Lower lobe of right lung (tissue), 2 donors: ENCODE measurements around the gene DPH5. TPM values are rescaled to one million over a fixed set of nuclear protein-coding genes. Genes with fewer than 3 reads are reported as not detected.

Experiments used
- ATAC-seq, 2 donors: fragments of 200-7000 bp; cut with Tn5 transposase; one replicate each; pipeline ENCODE4 v1.9.1; 2020 to 2022; ENCODE audit warnings: mild to moderate bottlenecking in 2 of 2, moderate library complexity in 2 of 2
- DNase-seq: peaks from one replicate; pipeline ENCODE4 v3.0.0-alpha.2; 2020
- H3K27ac ChIP-seq: fragments of 200-600 bp; one replicate; pipeline ENCODE4 v1.8.0; 2022
- H3K27me3 ChIP-seq: fragments of 200-600 bp; one replicate; pipeline ENCODE4 v1.8.0; 2022; ENCODE audit warnings: low read depth
- H3K36me3 ChIP-seq: fragments of 200-600 bp; one replicate; pipeline ENCODE4 v1.8.0; 2022; ENCODE audit warnings: mild to moderate bottlenecking
- H3K4me1 ChIP-seq: fragments of 200-600 bp; one replicate; pipeline ENCODE4 v1.8.0; 2022
- H3K4me3 ChIP-seq: fragments of 200-600 bp; one replicate; pipeline ENCODE4 v1.8.0; 2022; ENCODE audit warnings: mild to moderate bottlenecking
- H3K9me3 ChIP-seq: fragments of 200-600 bp; one replicate; pipeline ENCODE4 v1.8.0; 2022
- CTCF ChIP-seq: fragments of 200-600 bp; IDR thresholded peaks from one replicate; pipeline ENCODE4 v1.8.0; 2022; ENCODE audit warnings: antibody characterized with exemption, mild to moderate bottlenecking
- intact Hi-C: fragments of 100-400 bp; cut with DNase I; formaldehyde crosslinking; loops from one replicate; pipeline ENCODE4 v1.11.0; 2022
- total RNA-seq: library from RNA; stranded (reverse); fragmentation: NEBNext Ultra II Directional; extraction: Animal tissue kit (Norgen Biotek cat#: 25700); gene quantifications from one replicate; pipeline ENCODE4 v1.2.1, GENCODE V29; 2021
- donor health status: DM: no; HTN: yes; CAD: no; lungs with severe emphysema.

Gene DPH5
- total RNA-seq, 1 donor from 2014 or later: 33.1 TPM

GRCh38 chr1:100969327-100969726 is 56.3 kb downstream of the DPH5 start:
- Histone ChIP-seq H3K4me3 (no peak overlapping the region), H3K36me3 (peaks cover 24% of the 10 kb centered on the region), H3K27me3 (no peaks in the 10 kb centered on the region), H3K9me3 (no peaks in the 10 kb centered on the region), H3K4me1 (no peaks in the 10 kb centered on the region), H3K27ac (peak overlapping the region; percentile 15)
- intact Hi-C loops: no loop called here
- DNase-seq (no peak), ATAC-seq (peak in 1 of 2 donors; percentile 16)
- TF ChIP-seq CTCF: no peak

- Histone ChIP-seq H3K36me3 (peaks cover 24% of the 10 kb centered on the region), H3K27ac (no peak overlapping the region), H3K27me3 (no peaks in the 10 kb centered on the region), H3K4me1 (no peaks in the 10 kb centered on the region), H3K9me3 (no peaks in the 10 kb centered on the region), H3K4me3 (no peak overlapping the region)
- ATAC-seq (no peak), DNase-seq (no peak)
- intact Hi-C loops: no loop called here
- TF ChIP-seq CTCF: no peak
Observed at GRCh38 chr1:100968621-100969020, 57.0 kb downstream of the DPH5 start.

GRCh38 chr1:100960098-100960497 is 65.5 kb downstream of the DPH5 start:
- no peaks in the 10 kb centered on the region for H3K9me3 ChIP-seq
- H3K4me1 ChIP-seq: peaks cover 8% of the 10 kb centered on the region
- no peaks in the 10 kb centered on the region for H3K36me3 ChIP-seq
- TF ChIP-seq CTCF: no peak
- ATAC-seq: peak in 1 of 2 donors; percentile 69
- intact Hi-C loops: no loop called here
- no peak overlapping the region for H3K27ac ChIP-seq
- DNase-seq: no peak
- no peaks in the 10 kb centered on the region for H3K27me3 ChIP-seq
- H3K4me3 ChIP-seq: no peak overlapping the region

- intact Hi-C loops: no loop called here
- Histone ChIP-seq H3K4me3 (no peak overlapping the region), H3K27ac (no peak overlapping the region), H3K36me3 (no peaks in the 10 kb centered on the region), H3K4me1 (peaks cover 9% of the 10 kb centered on the region), H3K9me3 (no peaks in the 10 kb centered on the region), H3K27me3 (no peaks in the 10 kb centered on the region)
- ATAC-seq: peak in 1 of 2 donors; percentile 54
- no peak for TF ChIP-seq CTCF
- DNase-seq: no peak
Observed at GRCh38 chr1:100959502-100960060, 66.0 kb downstream of the DPH5 start.

- Histone ChIP-seq H3K4me3 (no peak overlapping the region), H3K9me3 (no peaks in the 10 kb centered on the region), H3K4me1 (peaks cover 13% of the 10 kb centered on the region), H3K36me3 (peaks cover 5% of the 10 kb centered on the region), H3K27me3 (no peaks in the 10 kb centered on the region), H3K27ac (no peak overlapping the region)
- no peak for TF ChIP-seq CTCF
- ATAC-seq: no peak
- no peak for DNase-seq
- intact Hi-C loops: no loop called here
Observed at GRCh38 chr1:100955322-100955721, 70.3 kb downstream of the DPH5 start.
